ENCODE measurements around the gene GMDS. TPM values are rescaled to one million over a fixed set of nuclear protein-coding genes. Genes with fewer than 3 reads are reported as not detected.

Gene GMDS
- total and polyA plus RNA-seq, 11 donors = 4.5 to 10.7 (median 7.0) TPM

GRCh38 chr6:1851681-1852456 is 393.5 kb downstream of the GMDS start:
- Histone ChIP-seq H3K4me1 (no peaks in the 10 kb centered on the region), H3K36me3 (no peaks in the 10 kb centered on the region), H3K4me3 (no peak overlapping the region), H3K27me3 (no peaks in the 10 kb centered on the region), H3K9me3 (no peaks in the 10 kb centered on the region), H3K27ac (no peak overlapping the region)
- intact Hi-C loops (cut with DNase I) = no loop called here
- TF ChIP-seq POLR2A (IDR thresholded peaks at IDR 0.05) = no peak
- ATAC-seq (no peak), DNase-seq (no peak)
- WGBS, 4 donors = 85 to 89% (median 87%) methylated on average over 13 of the region's 13 CpGs

- TF ChIP-seq POLR2A (IDR thresholded peaks at IDR 0.05) (no peak), CTCF (IDR thresholded peaks at IDR 0.05) (no peak)
- Histone ChIP-seq H3K27me3 (no peaks in the 10 kb centered on the region), H3K9me3 (peaks cover 0 to under 1% (median 0%) of the 10 kb centered on the region in 12 donors), H3K4me1 (no peaks in the 10 kb centered on the region), H3K27ac (no peak overlapping the region), H3K4me3 (no peak overlapping the region), H3K36me3 (no peaks in the 10 kb centered on the region)
- ATAC-seq (no peak), DNase-seq (no peak)
- 78 to 95% (median 85%) methylated on average over 7 of the region's 7 CpGs for WGBS, 4 donors
- intact Hi-C loops (cut with DNase I) = no loop called here
Measured at GRCh38 chr6:1850840-1851157, 394.6 kb downstream of the GMDS start.

GRCh38 chr6:1850121-1850839 is 395.1 kb downstream of the GMDS start:
- ATAC-seq = no peak

GRCh38 chr6:1849691-1850090 is 395.7 kb downstream of the GMDS start:
- DNase-seq (no peak), ATAC-seq (no peak)
- TF ChIP-seq CTCF (IDR thresholded peaks at IDR 0.05) (no peak), POLR2A (IDR thresholded peaks at IDR 0.05) (no peak)
- H3K4me1 ChIP-seq = no peaks in the 10 kb centered on the region
- 76 to 84% (median 80%) methylated on average over 5 of the region's 5 CpGs for WGBS, 4 donors
- peaks cover 0 to 6% (median 0%) of the 10 kb centered on the region in 12 donors for H3K9me3 ChIP-seq
- intact Hi-C loops (cut with DNase I) = loop anchor here in 1 of 10 donors (10.0 kb wide), 1 partner anchor 245 kb away; no protein-coding TSS in a partner anchor
- no peaks in the 10 kb centered on the region for H3K36me3 ChIP-seq
- H3K4me3 ChIP-seq = no peak overlapping the region
- H3K27me3 ChIP-seq = no peaks in the 10 kb centered on the region
- H3K27ac ChIP-seq = no peak overlapping the region

More at GRCh38 chr6:1850121-1850839, 395.1 kb downstream of the GMDS start:
- H3K36me3 ChIP-seq = no peaks in the 10 kb centered on the region
- H3K4me1 ChIP-seq = no peaks in the 10 kb centered on the region
- H3K4me3 ChIP-seq = no peak overlapping the region
- 85 to 90% (median 87%) methylated on average over 8 of the region's 8 CpGs for WGBS, 4 donors
- intact Hi-C loops (cut with DNase I) = no loop called here
- no peak for TF ChIP-seq CTCF (IDR thresholded peaks at IDR 0.05)
- no peak for TF ChIP-seq POLR2A (IDR thresholded peaks at IDR 0.05)
- H3K9me3 ChIP-seq = peaks cover 0 to 6% (median 0%) of the 10 kb centered on the region in 12 donors
- no peak for DNase-seq
- no peak overlapping the region for H3K27ac ChIP-seq
- no peaks in the 10 kb centered on the region for H3K27me3 ChIP-seq

Data from heart left ventricle (tissue), 16 donors.